NCI-H510A treated with DMSO at 0.1 percent for 48 hours (cell line): ENCODE results near the gene TMEM130.

Experiments
- DNase-seq: peaks from one replicate; lab custom pipeline; 2025; lab: John Stamatoyannopoulos, UW

Gene TMEM130

DNA sequence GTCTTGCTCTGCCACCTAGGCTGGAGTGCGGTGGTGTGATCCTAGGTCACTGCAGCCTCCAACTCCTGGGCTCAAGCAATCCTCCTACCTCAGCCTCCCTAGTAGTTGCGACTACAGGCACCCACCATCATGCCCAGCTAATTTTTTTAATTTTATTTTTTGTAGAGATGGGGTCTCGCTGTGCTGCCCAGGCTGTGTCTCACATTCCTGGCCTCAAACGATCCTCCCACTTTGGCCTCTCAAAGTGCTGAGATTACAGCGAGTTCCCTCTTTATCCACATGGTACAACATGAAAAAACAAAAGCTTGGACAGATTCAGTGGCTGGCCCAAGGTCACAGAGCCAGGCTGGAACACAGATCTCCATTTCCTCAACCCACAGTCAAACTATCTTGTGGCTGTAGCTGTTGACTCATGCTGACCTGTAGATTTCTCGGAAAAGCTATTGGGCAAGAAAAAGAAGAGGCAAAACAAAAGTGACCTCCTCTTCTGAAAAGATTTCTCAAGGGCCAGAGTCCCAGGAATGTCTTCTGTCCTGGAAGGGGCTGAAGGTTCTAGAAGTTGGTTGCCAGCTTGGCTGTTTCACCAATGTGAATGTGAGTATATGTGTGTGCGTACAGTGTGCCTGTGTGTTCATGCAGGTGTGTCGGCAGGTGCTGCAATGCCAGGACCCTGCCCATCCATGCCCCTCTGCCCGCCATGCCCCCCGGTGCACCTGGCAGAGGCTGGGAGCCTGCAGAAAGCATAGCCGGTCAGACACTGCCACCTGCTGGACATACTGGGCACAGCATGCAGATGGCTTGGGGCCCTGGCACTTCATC, 28.4 kb downstream of the TMEM130 start:
- DNase-seq, result peak; percentile 26

DNA sequence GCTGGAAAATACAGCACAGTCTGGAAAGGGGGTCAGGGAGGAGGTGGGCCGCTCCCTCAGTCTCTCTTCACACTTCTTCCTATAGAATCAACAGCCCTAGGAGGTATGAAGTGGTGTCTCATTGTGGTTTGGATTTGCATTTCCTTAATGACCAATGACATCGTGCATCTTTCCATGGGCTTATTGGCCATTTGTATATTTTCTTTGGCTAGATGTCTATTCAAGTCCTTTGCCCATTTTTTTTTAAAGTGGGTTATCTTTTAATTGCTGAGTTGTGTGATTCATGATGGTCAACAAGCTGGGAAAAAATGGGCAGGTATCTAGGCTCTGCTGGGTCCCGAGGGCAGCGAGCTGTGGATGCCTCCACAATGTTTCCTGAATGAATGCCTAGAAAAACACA, 29.1 kb downstream of the TMEM130 start:
- no peak for DNase-seq

DNA sequence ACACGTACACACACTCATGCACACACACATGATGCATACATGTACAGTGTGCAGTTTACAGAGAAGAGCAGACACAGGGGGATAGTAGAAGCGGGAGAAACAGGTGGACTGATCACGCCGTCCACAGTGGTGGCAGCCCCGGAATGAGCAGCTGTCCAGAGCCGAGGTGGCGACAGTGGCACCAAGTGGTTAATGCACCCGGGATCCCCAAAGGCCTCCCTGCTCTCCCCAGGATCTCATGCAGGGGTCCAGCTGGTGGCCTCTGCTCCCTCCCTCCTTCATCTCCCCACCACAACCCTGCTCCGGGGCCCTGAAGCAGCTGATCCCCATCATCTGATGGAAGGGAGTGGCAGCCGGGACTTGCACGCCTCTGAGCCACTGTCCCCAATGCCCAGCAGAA, 29.7 kb downstream of the TMEM130 start:
- no peak for DNase-seq

DNA sequence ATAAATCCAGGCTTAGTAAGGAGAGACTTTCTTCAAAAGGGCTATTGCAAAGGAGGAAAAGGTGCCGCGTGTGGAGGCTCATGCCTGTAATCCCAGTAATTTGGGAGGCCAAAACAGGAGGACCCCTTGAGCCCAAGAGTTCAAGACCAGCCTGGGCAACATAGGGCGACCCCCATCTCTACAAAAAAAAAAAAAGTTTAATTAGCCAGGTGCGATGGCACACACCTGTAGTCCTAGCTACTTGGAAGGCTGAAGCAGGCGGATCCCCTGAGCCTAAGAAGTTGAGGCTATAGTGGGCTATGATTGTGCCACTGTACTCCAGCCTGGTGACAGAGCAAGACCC, 32.2 kb downstream of the TMEM130 start:
- no peak for DNase-seq

DNA sequence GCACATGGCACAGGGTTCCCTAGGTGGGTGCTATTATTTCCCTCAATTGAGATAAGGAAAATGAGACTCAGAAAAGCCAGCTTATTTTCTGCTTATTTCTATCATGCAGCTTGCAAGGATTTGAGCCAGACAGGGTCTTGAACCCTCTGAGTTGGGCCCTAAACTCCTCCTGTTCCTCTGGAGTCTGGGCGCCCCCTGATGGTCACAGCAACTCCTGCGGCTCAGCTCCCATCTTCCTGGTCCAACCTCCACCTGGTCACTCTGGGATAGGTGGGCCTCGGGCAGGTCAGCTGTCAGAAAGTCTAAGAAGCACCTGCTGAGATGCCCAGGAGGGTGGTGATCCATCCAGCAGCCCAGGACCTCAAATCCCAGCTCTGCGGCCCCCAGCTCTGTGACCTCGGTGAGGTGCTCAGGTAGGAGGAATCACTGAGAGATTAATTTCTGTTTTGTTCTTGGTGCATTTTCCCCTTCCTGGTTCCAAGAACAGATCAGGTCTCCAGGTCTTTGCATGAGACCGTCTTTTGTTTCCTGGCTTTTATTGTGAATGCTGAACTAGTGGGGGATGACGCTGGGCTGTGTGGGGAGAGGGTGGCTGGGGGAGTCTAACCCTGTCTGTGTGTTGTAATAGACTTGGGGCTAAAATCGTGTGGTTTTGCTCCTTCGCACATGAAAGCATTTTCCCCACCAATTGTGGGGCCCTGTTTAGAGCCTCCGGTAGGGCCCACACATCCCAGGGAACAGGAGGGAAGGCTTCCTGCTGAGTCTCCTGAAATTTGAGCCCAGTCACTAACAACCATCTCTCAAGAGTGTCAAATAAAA, 32.8 kb downstream of the TMEM130 start:
- peak; percentile 64 for DNase-seq

DNA sequence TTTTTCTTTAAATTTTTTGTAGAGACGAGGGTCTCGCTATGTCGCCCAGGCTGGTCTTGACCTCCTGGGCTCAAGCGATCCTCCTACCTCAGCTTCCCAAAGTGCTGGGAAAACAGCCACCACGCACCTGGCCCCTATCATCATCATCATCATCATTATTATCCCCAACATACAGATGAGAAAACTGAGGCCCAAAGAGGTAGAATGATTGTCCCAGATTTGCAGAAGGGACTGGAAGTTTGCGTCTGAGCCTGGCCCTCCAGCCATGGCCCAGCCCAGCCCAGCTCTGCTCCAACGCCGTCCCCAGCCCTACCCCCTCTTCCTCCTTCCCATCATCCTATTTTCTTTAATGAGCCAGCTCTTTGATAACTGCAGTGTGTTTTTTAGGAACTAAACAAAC, 34.9 kb downstream of the TMEM130 start:
- no peak for DNase-seq

DNA sequence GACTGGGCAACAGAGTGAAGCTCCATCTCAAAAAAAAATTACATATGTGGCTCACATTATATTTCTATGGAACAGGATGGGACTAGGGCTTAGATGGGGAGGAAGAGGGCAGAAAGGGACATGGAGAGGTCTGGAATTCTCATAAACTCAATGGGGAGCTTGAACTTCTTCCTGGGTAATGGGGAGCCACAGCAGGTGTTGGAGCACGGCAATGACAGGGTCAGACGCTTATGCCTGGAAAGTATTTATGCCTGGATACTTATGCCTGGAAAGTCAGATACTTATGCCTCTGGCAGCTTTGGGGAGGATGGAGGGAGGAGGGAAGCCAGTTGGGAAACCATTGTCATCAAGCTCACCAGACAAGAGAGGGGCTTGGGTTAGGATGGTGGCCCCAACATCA, 36.8 kb downstream of the TMEM130 start:
- DNase-seq, result no peak

DNA sequence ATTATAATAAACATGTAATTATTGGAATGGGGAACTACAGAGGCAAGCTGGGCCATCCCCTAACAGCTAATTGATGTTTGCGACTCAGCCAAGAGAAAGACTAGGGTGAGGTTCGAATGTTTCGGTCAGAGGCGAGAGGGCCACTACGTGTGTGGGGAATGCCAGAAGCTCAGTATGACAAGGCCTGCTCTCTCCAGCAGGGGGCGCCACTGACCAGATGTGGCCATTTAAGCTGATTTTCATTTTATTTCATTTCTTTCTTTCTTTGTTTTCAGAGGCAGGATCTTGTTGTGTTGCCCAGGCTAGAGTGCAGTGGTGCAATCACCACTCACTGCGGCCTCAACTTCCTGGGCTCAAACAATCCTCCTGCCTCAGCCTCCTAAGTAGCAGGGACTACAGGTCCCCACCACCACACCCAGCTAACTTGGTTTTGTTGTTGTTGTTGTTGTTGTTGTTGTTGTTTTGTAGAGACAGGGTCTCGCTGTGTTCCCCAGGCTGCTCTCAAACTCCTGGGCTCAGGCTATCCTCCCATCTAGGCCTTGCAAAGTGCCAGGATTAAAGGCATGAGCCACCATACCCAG, 38.1 kb downstream of the TMEM130 start:
- no peak for DNase-seq

DNA sequence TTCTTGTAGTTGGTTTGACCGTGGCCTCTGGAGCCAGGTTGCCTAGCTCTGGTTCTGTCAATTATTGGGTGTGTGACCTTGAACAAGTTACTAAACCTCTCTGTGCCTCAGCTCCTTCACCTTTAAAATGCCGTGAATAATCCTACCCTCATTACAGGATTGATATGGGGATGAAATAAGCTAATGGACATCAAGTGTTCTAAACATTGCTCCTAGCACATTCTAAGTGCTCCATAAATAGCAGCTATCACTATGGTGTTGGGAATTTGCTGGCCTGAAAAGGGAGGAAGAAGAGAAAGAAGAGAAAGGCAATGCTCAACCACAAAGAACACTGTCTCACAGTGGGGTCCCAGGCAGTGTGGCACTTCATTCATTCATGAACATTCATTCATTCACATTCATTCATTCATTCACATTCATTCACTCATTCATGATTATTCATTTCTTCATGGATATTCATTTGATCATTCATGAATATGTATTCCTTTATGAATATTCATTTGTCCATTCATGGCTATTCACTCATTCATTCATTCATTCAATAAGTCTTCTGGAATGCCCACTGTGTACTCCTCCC, 38.8 kb downstream of the TMEM130 start:
- DNase-seq, result no peak

DNA sequence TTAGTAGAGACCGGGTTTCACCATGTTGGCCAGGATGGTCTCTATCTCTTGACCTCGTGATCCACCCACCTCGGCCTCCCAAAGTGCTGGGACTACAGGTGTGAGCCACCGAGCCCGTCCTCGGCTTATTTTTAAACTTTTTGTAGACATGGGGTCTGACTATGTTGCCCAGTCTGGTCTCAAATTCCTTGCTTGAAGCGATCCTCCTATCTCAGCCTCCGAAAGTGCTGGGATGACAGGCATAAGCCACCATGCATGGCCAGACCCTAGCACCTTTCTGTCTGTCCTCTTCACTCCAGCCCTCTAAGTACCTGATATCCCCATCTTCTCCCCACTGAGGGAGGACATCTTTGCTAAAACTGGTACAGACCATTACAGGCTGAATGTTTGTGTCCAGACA, 41.4 kb downstream of the TMEM130 start:
- no peak for DNase-seq

DNA sequence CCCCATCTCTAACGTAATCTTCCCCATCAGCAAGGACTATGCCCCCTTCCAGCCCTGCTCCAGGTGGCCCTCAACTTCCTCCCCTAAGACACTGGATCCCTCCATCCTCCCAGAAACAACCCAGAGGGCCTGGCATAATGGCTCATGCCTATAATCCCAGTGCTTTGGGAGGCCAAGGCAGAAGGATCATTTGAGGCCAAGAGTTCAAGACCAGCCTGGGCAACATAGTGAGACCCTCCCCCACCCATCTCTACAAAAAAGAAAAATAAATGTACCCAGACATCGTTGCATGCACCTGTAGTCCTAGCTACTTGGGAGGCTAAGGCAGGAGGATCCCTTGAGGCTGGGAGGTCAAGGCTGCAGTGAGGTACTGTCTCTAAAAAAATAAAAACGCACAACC, 42.6 kb downstream of the TMEM130 start:
- DNase-seq, result no peak

DNA sequence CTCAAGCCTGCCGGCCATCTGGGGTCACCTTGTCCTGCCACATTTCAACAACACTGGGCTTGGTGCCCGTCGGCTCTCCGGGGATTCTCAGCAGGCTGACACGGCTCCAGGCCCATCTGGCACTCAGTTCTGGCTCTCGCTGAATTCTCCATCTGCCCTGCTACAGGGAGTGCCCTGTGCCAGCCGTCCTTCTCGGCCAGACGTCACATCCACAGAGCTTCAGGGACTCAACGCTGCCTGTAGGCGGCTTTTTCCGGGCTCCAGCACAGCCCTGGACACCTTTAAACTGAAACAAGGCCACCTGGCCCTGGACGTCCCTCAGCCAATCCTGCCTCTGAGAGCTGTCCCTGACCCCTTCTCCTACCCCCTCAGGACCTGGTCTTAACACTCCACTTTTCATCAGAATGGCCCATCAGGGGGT, 43.0 kb downstream of the TMEM130 start:
- no peak for DNase-seq

DNA sequence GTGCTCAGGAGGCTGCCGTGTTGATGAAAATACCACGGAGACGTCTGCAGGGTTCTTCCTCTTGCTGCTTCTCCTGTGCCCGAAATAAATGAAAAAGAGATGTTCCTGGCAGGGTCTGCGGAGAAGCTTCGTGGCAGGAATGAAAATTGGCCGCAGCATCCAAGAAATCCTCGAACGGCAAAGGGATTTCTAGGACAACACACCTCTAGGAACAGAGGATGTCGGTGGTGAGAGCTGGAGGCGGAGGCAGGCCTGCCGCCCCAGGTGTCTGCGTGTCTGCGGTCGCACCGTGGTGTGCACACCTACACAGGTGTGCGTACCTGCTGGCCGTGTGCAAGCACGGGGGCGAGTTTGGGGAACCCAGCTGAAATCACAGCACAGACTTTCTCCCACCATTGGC, 43.4 kb downstream of the TMEM130 start:
- no peak for DNase-seq

DNA sequence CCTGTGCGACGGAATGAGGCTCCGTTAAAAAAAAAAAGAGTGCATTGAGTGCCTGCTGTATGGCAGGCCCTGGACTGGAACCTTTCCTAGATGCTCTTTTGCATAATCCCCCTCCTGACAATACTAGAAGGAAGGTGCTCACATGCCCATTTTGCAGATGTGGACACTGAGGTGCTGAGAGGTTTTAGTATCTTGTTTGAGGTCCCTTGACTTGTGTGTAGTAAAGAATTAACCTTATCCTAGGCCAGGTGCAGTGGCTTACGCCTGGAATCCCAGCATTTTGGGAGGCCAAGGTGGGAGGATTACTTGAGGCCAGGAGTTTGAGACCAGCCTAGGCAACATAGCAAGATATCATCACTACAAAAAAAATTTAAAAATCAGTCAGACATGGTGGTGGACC, 46.6 kb downstream of the TMEM130 start:
- DNase-seq, result no peak

DNA sequence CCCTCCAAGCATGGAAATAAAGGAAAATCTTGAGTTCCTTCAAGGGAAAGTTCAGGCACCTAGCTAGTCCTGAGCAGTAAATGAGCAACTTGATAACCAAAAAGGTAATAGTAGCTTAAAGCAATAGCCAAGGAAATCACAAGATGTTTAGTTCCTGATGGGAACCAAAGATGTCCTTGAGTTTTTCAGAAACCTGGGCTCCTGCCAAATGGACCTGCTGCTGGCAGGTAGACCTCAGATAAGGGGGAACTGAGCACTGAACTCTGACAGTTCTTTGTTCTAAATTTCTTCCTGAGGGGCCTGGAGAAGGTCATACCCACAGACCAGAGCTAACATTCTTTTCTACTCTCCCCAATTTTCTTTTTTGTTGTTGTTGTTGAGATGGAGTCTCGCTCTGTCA, 48.5 kb downstream of the TMEM130 start:
- DNase-seq, result no peak

DNA sequence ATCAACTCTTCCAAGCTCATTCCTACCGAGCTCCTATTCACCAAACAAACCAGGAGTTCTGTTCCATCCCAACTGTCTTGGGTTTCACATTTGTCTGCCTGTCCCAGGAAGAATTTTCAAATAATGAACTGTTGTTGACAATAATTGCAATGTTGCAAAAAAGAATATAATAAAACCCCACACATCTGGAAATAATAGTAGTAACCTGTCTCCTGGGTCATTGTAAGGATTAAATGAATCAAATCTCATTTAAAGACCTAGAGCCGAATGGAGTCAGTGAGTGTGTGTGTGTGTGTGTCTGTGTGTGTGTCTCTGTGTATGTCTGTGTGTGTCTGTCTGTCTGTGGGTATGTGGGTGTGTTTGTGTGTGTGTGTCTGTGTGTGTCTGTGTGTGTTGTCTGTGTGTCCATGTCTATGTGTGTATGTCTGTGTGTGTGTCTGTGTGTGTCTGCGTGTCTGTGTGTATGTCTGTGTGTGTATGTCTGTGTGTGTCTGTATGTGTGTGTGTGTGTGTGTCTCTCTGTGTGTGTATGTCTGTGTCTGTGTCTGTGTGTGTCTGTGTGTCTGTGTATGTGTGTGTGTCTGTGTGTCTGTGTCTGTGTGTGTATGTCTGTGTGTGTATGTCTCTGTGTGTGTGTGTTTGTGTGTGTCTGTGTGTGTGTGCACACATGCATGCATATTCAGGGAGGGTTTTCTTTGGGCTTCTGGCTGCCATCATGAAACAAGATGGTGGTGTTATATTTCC, 52.7 kb downstream of the TMEM130 start:
- no peak for DNase-seq

DNA sequence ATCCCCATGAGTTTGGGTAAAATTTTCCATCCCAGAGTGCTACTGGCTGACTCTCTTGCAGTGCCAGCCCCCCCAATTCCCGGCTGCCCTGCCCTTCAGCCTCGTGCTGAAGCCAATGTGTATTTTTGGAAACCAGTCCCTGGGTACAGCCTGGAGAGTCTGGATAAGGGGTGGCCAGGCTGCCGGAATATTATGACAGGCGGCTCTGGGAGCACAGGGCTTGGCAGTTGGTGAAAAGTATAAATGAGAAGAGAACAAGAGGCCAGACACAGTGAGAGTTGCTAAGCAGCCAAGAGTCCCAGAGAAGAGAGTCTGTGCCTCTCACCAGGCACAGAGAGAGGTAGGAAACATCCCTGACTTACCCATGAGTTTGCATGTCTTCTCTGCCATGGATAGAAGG, 53.6 kb downstream of the TMEM130 start:
- DNase-seq, result no peak

DNA sequence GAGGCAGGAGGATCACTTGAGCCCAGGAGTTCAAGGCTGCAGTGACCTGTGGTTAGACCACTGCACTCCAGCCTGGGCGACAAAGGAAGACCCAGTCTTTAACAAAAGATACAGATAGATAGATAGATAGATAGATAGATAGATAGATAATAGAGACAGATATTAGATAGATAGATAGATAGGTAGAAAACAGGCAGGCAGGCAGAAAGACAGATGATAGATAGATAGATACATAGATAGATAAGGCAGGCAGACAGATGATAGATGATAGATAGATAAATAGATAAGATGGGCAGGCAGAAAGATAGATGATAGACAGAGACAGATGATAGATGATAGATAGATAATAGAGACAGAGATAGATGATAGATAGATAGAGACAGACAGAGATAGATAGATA, 54.5 kb downstream of the TMEM130 start:
- no peak for DNase-seq

DNA sequence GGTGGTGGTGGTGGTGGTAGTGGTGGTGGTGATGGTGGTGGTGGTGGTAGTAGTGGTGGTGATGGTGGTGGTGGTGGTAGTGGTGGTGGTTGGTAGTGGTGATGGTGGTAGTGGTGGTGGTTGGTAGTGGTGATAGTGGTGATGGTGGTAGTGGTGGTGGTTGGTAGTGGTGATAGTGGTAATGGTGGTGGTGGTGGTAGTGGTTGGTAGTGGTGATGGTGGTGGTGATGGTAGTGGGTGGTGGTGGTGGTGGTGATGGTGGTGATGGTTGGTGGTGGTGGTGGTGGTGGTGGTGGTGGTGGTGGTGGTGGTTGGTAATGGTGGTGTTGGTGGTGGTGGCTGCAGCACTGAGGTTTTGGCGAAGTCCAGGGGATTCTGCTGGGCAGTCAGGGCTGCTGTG, 58.5 kb downstream of the TMEM130 start:
- DNase-seq, result no peak

DNA sequence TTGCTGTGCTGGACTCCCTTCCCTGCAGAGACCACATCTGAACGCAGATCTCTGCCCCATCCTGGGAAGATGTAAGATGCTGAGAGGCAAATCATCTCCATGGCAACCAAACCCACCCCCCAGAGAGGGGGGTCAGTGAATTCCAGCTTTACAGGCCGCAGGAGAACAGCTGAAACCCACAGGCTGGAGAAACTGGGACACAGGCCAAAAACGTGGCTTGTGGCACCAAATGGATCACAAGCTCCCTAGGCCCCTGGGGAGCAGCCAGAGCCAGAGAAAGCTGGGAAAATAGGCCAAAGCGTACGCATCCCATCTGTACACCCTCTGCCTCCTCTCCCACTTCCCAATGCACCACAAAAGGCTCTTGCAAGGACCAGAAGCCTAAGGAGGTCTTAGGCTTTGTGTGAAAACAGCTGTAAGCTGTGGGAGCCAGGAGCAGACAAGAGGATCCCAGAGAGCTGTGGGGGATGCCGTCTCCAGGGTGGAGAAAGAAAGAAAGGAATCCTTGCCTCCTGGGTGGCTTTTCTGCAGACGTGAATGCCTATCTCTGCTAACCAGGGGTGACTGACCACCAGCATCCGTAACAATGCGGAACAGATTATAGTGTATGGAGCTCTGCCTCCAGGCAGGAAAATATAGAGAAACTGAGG, 59.5 kb downstream of the TMEM130 start:
- DNase-seq, result no peak

DNA sequence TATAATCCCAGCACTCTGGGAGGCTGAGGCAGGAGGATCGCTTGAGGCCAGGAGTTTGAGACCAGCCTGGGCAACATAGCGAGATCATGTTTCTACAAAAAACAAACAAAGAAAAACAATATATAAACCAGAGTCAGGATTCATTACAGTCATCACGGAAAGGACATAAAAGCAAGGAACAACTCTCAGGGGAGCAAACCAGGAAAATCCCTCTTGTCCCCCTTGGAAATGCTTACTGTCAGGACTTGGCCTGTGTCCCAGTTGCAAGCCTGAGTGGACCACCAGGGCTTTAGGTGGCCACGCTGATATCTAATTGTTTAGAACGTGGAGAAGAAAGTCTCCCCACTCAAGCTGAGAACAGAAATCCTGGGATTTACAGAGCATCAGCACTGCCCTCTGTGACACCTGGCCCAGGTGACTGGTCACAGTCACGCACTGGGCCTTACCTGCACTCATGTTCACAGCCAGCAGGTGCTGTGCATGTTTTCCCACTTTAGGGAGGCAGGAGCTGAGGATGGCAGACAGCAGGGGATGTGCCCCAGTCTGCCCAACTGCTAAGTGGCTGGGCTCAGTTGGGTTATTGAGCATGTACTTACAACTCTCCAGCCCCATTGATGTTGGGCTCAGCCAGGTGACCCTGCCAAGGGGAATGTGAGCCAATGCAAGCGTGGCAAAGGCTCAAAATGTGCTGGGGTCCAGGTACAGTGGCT, 60.9 kb downstream of the TMEM130 start:
- no peak for DNase-seq
